ENCODE measurements around the gene NSRP1.

DNA sequence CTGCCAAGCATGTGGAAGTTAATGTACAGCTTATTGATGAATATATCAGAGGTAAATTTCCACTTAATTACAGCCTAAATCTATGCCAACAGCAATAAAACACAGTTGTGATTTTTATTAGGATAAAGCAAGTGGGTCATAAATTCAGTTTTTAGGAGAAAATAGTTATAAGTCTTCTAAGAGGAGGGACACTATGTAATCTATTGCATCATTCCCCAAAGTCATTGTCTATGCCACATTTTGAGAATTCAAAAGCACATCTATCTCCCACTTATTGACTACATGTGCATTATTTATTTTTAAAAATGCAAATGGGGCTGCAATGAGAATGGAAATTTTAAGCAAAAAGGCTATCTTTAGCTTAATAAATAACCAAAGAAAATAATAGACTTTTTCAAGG, 23.7 kb upstream of the NSRP1 start:
- TF ChIP-seq, protein P1, sequence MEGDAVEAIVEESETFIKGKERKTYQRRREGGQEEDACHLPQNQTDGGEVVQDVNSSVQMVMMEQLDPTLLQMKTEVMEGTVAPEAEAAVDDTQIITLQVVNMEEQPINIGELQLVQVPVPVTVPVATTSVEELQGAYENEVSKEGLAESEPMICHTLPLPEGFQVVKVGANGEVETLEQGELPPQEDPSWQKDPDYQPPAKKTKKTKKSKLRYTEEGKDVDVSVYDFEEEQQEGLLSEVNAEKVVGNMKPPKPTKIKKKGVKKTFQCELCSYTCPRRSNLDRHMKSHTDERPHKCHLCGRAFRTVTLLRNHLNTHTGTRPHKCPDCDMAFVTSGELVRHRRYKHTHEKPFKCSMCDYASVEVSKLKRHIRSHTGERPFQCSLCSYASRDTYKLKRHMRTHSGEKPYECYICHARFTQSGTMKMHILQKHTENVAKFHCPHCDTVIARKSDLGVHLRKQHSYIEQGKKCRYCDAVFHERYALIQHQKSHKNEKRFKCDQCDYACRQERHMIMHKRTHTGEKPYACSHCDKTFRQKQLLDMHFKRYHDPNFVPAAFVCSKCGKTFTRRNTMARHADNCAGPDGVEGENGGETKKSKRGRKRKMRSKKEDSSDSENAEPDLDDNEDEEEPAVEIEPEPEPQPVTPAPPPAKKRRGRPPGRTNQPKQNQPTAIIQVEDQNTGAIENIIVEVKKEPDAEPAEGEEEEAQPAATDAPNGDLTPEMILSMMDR (IDR thresholded peaks at IDR 0.05) = no peak
- no peak for TF ChIP-seq ZFX (IDR thresholded peaks at IDR 0.05; ENCODE audit: borderline replicate concordance)

Data from 22Rv1 (cell line).